Bronchial epithelial cell (primary cell): Measurements from ENCODE around the gene HIPK4. TPM values are rescaled to one million over a fixed set of nuclear protein-coding genes. Genes with fewer than 3 reads are reported as not detected.

ENCODE experiments used
- DNase-seq: peaks from one replicate; pipeline ENCODE4 v3.0.0-alpha.2; 2010; ENCODE audit warnings: low read depth
- FAIRE-seq: peaks from 2 replicates; lab custom pipeline; 2011; peaks lifted over from hg19 to GRCh38; lab: Jason Lieb, UNC
- H3K27me3 ChIP-seq: 2 replicates; pipeline ENCODE4 v1.5.1; 2011; ENCODE audit warnings: low read length; ENCODE audit not compliant: control insufficient read depth, insufficient read depth
- H3K36me3 ChIP-seq: 2 replicates; pipeline ENCODE4 v1.5.1; 2011; ENCODE audit warnings: low read length; ENCODE audit not compliant: control insufficient read depth, insufficient read depth
- H3K4me3 ChIP-seq: 2 replicates; pipeline ENCODE4 v1.5.1; 2011; ENCODE audit warnings: mild to moderate bottlenecking, low read depth, low read length, control low read depth
- CTCF ChIP-seq: IDR thresholded peaks from 2 replicates; pipeline ENCODE4 v1.5.1; 2011; ENCODE audit warnings: mild to moderate bottlenecking, moderate library complexity, low read length, control low read depth, inconsistent platforms; ENCODE audit not compliant: insufficient read depth, severe bottlenecking
- total RNA-seq: library from RNA; depleted of rRNA; stranded (reverse); fragments of >200 nt; gene quantifications from 2 replicates; pipeline ENCODE4 v1.2.1, GENCODE V29; 2014

Gene HIPK4
- total RNA-seq, 1 donor from 2014 or later, result 0.26 TPM

- Histone ChIP-seq H3K27me3 (no peaks in the 10 kb centered on the region), H3K4me3 (no peak overlapping the region), H3K36me3 (peaks cover 4% of the 10 kb centered on the region)
- TF ChIP-seq CTCF, result no peak
- no peak for DNase-seq
- FAIRE-seq, result no peak
Observed at GRCh38 chr19:40417643-40417981, 27.6 kb upstream of the HIPK4 start.

- no peaks in the 10 kb centered on the region for H3K27me3 ChIP-seq
- TF ChIP-seq CTCF, result no peak
- H3K4me3 ChIP-seq, result no peak overlapping the region
- FAIRE-seq (no peak), DNase-seq (peak; percentile 40)
- no peaks in the 10 kb centered on the region for H3K36me3 ChIP-seq
Observed at GRCh38 chr19:40416918-40417642, 27.1 kb upstream of the HIPK4 start.

GRCh38 chr19:40415768-40416167 is 25.8 kb upstream of the HIPK4 start:
- Histone ChIP-seq H3K36me3 (no peaks in the 10 kb centered on the region), H3K27me3 (no peaks in the 10 kb centered on the region), H3K4me3 (no peak overlapping the region)
- FAIRE-seq, result no peak
- no peak for DNase-seq
- no peak for TF ChIP-seq CTCF

GRCh38 chr19:40414542-40415535 is 24.9 kb upstream of the HIPK4 start:
- no peak overlapping the region for H3K4me3 ChIP-seq
- no peaks in the 10 kb centered on the region for H3K36me3 ChIP-seq
- FAIRE-seq (no peak), DNase-seq (no peak)
- no peak for TF ChIP-seq CTCF
- no peaks in the 10 kb centered on the region for H3K27me3 ChIP-seq

DNA sequence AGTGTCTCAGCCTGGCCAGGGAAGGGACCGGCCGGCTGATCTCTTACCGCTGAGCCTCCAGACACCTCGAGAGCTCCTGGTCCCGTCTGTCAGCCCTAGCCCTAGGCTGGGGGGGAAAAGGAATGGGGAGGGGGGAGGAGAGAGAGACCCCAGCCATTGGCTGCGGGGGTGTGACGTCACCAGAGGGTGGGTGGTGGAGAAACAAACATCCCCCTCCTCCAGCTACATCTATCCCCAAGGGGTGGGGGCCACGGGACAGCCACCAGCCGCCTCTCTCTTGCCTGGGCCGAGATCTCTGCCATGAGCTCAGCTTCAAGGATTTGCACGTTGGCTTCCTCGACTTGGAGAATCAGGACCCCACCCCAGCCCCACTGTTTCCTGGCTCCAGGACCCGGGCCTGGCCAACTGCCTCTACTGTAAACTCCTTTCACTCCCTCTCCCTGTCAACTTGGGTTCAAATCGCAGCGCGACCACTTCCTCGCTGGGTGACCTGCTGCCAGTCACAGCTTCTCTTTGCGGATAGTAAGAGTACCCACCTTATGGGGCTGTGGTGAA is 23.4 kb upstream of the HIPK4 start, which contains the start of gene PRX:
TSS of gene PRX (minus strand) at position 88 of the 555 bp plus-strand sequence. CDS start 5,446 bp downstream, outside the sequence.
- H3K36me3 ChIP-seq, result no peaks in the 10 kb centered on the region
- FAIRE-seq, result no peak
- H3K27me3 ChIP-seq, result no peaks in the 10 kb centered on the region
- no peak for TF ChIP-seq CTCF
- no peak within 1 kb of the TSS for H3K4me3 ChIP-seq
- no peak for DNase-seq
